Measurements from ENCODE around the gene BACE2.

- no peak for TF ChIP-seq CTCF (conservative IDR thresholded peaks at IDR 0.05)
- TF ChIP-seq EZH2 (IDR thresholded peaks at IDR 0.05; ENCODE audit: low read depth), result no peak
Observed at GRCh38 chr21:41229509-41230248, 61.7 kb downstream of the BACE2 start.
